ENCODE measurements around the gene PALM.
"Not testable (repeated sequence)": the region's sequence is repeated elsewhere in the genome, so short reads cannot be mapped to it uniquely, and the experiment has no call there.

GRCh38 chr19:666985-667573, 41.7 kb upstream of the PALM start:
- not testable (repeated sequence) for TF ChIP-seq CTCF (IDR thresholded peaks at IDR 0.05 in 2 of 3, conservative IDR thresholded peaks at IDR 0.05 in 1 of 3; ENCODE audit: insufficient read depth in 2 of 3, low read depth in 1 of 3, low read length in 3 of 3); CLOCK (CRISPR knock-in tag; IDR thresholded peaks at IDR 0.05; ENCODE audit: borderline replicate concordance); FIP1L1 (IDR thresholded peaks at IDR 0.05; ENCODE audit: low read depth, low read length, poor library complexity, severe bottlenecking); ESRRB (CRISPR knock-in tag; IDR thresholded peaks at IDR 0.05; ENCODE audit: borderline replicate concordance); TAF7 (tag; IDR thresholded peaks at IDR 0.05); BRD4 (IDR thresholded peaks at IDR 0.05); YY1 (IDR thresholded peaks at IDR 0.05; ENCODE audit: borderline replicate concordance in 1 of 3, control insufficient read depth in 1 of 3, extremely low read depth in 1 of 3, insufficient read depth in 3 of 3, insufficient read length in 1 of 3, insufficient replicate concordance in 2 of 3, low read depth in 1 of 3, low read length in 2 of 3); MCM2 (IDR thresholded peaks at IDR 0.05; ENCODE audit: low read depth); USF1 (CRISPR knock-in tag; IDR thresholded peaks at IDR 0.05); NRF1 (conservative IDR thresholded peaks at IDR 0.05 in 1 of 2, IDR thresholded peaks at IDR 0.05 in 1 of 2); MAX (CRISPR knock-in tag; IDR thresholded peaks at IDR 0.05)

All from K562 (cell line).